IMR-90 (cell line): ENCODE results near the gene UBL7. TPM values are rescaled to one million over a fixed set of nuclear protein-coding genes. Genes with fewer than 3 reads are reported as not detected.

ENCODE experiments used
- ATAC-seq: fragments of 200-7000 bp; cut with Tn5 transposase; 2 replicates; pipeline ENCODE4 v1.9.1; 2020; ENCODE audit warnings: low read depth, mild to moderate bottlenecking, moderate library complexity
- BruUV-seq: library from RNA; stranded (reverse); fragments of 400-500 nt; replicated peaks from 2 replicates; lab custom pipeline; 2021; lab: Mats Ljungman, UMichigan
- CTCF ChIA-PET: fragments of 300-600 bp; formaldehyde crosslinking; extraction: SDS; loops from one replicate; lab custom pipeline; 2021; ENCODE audit warnings: antibody characterized with exemption; lab: Yijun Ruan, JAX
- POLR2A ChIA-PET: fragments of 300-600 bp; sonication (Branson Sonifier 250); formaldehyde crosslinking; loops from one replicate; lab custom pipeline; 2022; ENCODE audit warnings: antibody characterized with exemption; ENCODE audit not compliant: unreplicated experiment; lab: Charles Lee
- DNase-seq: peaks from one replicate; pipeline ENCODE4 v3.0.0; 2013
- H2AFZ ChIP-seq: replicated peaks from 2 replicates; pipeline ENCODE3; 2013; ENCODE audit warnings: low read length, mild to moderate bottlenecking; ENCODE audit not compliant: poor library complexity
- H2AK5ac ChIP-seq: 2 replicates; pipeline ENCODE4 v1.6.1; 2013; ENCODE audit warnings: low read depth, low read length, inconsistent platforms
- H2AK9ac ChIP-seq: replicated peaks from 2 replicates; pipeline ENCODE3; 2013; ENCODE audit warnings: mild to moderate bottlenecking, low read depth, low read length, moderate library complexity; ENCODE audit not compliant: poor library complexity
- H2BK120ac ChIP-seq: 2 replicates; pipeline ENCODE4 v1.6.1; 2013; ENCODE audit warnings: low read depth, low read length, inconsistent platforms
- H2BK15ac ChIP-seq: 3 replicates; pipeline ENCODE4 v1.6.1; 2013; ENCODE audit warnings: low read depth, low read length, inconsistent platforms
- H2BK20ac ChIP-seq: 2 replicates; pipeline ENCODE4 v1.6.1; 2013; ENCODE audit warnings: low read depth, mild to moderate bottlenecking, inconsistent platforms, low read length, moderate library complexity
- H2BK5ac ChIP-seq: 2 replicates; pipeline ENCODE4 v1.6.1; 2013; ENCODE audit warnings: mild to moderate bottlenecking, low read depth, low read length, inconsistent platforms; ENCODE audit not compliant: poor library complexity, severe bottlenecking
- H3K14ac ChIP-seq: replicated peaks from 2 replicates; pipeline ENCODE4 v1.6.1; 2013; ENCODE audit warnings: low read depth, low read length, inconsistent platforms
- H3K18ac ChIP-seq: 2 replicates; pipeline ENCODE4 v1.6.1; 2013; ENCODE audit warnings: low read depth, low read length, control low read depth
- H3K23ac ChIP-seq: 2 replicates; pipeline ENCODE4 v1.6.1; 2013; ENCODE audit warnings: low read depth, low read length, inconsistent platforms
- H3K27ac ChIP-seq: 2 replicates; pipeline ENCODE4 v1.5.1; 2013; ENCODE audit warnings: mild to moderate bottlenecking, control low read depth, low read length; ENCODE audit not compliant: insufficient read depth
- H3K27me3 ChIP-seq: 2 replicates; pipeline ENCODE4 v1.6.1; 2013; ENCODE audit warnings: low read length; ENCODE audit not compliant: control insufficient read depth, insufficient read depth
- H3K36me3 ChIP-seq: 2 replicates; pipeline ENCODE4 v1.6.1; 2013; ENCODE audit warnings: low read length, mixed read lengths; ENCODE audit not compliant: control insufficient read depth, insufficient read depth
- H3K4ac ChIP-seq: 2 replicates; pipeline ENCODE4 v1.6.1; 2013; ENCODE audit warnings: low read depth, low read length, inconsistent platforms
- H3K4me1 ChIP-seq: 2 replicates; pipeline ENCODE4 v1.6.1; 2013; ENCODE audit warnings: low read length, mixed read lengths; ENCODE audit not compliant: control insufficient read depth, insufficient read depth
- H3K4me2 ChIP-seq: 2 replicates; pipeline ENCODE4 v1.6.1; 2013; ENCODE audit warnings: low read depth, mild to moderate bottlenecking, control low read depth, low read length, moderate library complexity
- H3K4me3 ChIP-seq: 2 replicates; pipeline ENCODE4 v1.5.1; 2013; ENCODE audit warnings: low read depth, mild to moderate bottlenecking, control low read depth, low read length, moderate library complexity; ENCODE audit not compliant: insufficient read depth
- H3K56ac ChIP-seq: 2 replicates; pipeline ENCODE4 v1.6.1; 2013; ENCODE audit warnings: low read length, inconsistent platforms; ENCODE audit not compliant: insufficient read depth; ENCODE audit errors: extremely low read depth
- H3K79me1 ChIP-seq, 2 experiments: 2 replicates each; pipeline ENCODE4 v1.6.1; 2013; ENCODE audit warnings: low read length in 2 of 2, inconsistent platforms in 1 of 2, low read depth in 1 of 2
- H3K9ac ChIP-seq: 2 replicates; pipeline ENCODE4 v1.6.1; 2013; ENCODE audit warnings: low read depth, low read length, control low read depth
- H3K9me1 ChIP-seq: 2 replicates; pipeline ENCODE4 v1.6.1; 2013; ENCODE audit warnings: low read length, inconsistent platforms; ENCODE audit not compliant: insufficient read depth
- H3K9me3 ChIP-seq: 2 replicates; pipeline ENCODE4 v1.6.1; 2013; ENCODE audit warnings: low read length; ENCODE audit not compliant: control insufficient read depth, insufficient read depth
- H4K20me1 ChIP-seq: 2 replicates; pipeline ENCODE4 v1.6.1; 2013; ENCODE audit warnings: low read length, inconsistent platforms; ENCODE audit not compliant: insufficient read depth
- H4K5ac ChIP-seq: 2 replicates; pipeline ENCODE4 v1.6.1; 2013; ENCODE audit warnings: mild to moderate bottlenecking, low read depth, low read length, control low read depth
- H4K8ac ChIP-seq, 2 experiments: 2 replicates each; pipeline ENCODE4 v1.6.1; 2013; ENCODE audit warnings: low read depth in 2 of 2, low read length in 2 of 2, control low read depth in 1 of 2, inconsistent platforms in 1 of 2
- H4K91ac ChIP-seq: 2 replicates; pipeline ENCODE4 v1.6.1; 2013; ENCODE audit warnings: low read depth, low read length, inconsistent platforms; ENCODE audit not compliant: insufficient read depth
- BHLHE40 ChIP-seq: fragments of 150-350 bp; IDR thresholded peaks from 2 replicates; pipeline ENCODE4 v1.6.1; 2016; ENCODE audit warnings: mild to moderate bottlenecking, low read depth, low read length
- CEBPB ChIP-seq: IDR thresholded peaks from 2 replicates; pipeline ENCODE4 v1.6.1; 2012; ENCODE audit warnings: low read depth, low read length, improper control_type of control experiment
- CHD1 ChIP-seq: IDR thresholded peaks from 2 replicates; pipeline ENCODE4 v1.6.1; 2012; ENCODE audit warnings: low read depth, low read length, improper control_type of control experiment
- CTCF ChIP-seq: conservative IDR thresholded peaks from 2 replicates; pipeline ENCODE4 v1.5.1; 2012; ENCODE audit warnings: mild to moderate bottlenecking, low read depth, low read length, improper control_type of control experiment
- ELK1 ChIP-seq: fragments of 150-350 bp; IDR thresholded peaks from 2 replicates; pipeline ENCODE4 v1.6.1; 2016; ENCODE audit warnings: low read depth, mild to moderate bottlenecking, low read length, moderate library complexity, borderline replicate concordance
- FOS ChIP-seq: fragments of 150-350 bp; IDR thresholded peaks from 2 replicates; pipeline ENCODE4 v1.6.1; 2016; ENCODE audit warnings: low read depth, low read length
- MAFK ChIP-seq: IDR thresholded peaks from 2 replicates; pipeline ENCODE4 v1.6.1; 2012; ENCODE audit warnings: low read depth, low read length, improper control_type of control experiment
- MAZ ChIP-seq: IDR thresholded peaks from 2 replicates; pipeline ENCODE4 v1.6.1; 2012; ENCODE audit warnings: low read depth, mild to moderate bottlenecking, low read length, improper control_type of control experiment, moderate library complexity, borderline replicate concordance
- MXI1 ChIP-seq: IDR thresholded peaks from 2 replicates; pipeline ENCODE4 v1.6.1; 2012; ENCODE audit warnings: low read depth, mild to moderate bottlenecking, low read length, moderate library complexity, borderline replicate concordance
- NFE2L2 ChIP-seq: fragments of 150-350 bp; IDR thresholded peaks from 2 replicates; pipeline ENCODE4 v1.6.1; 2016; ENCODE audit warnings: low read depth, mild to moderate bottlenecking, low read length
- POLR2A ChIP-seq: IDR thresholded peaks from 2 replicates; pipeline ENCODE4 v1.6.1; 2012; ENCODE audit warnings: mild to moderate bottlenecking, low read depth, low read length
- RAD21 ChIP-seq: IDR thresholded peaks from 2 replicates; pipeline ENCODE4 v1.6.1; 2012; ENCODE audit warnings: low read length, improper control_type of control experiment
- RCOR1 ChIP-seq: IDR thresholded peaks from 2 replicates; pipeline ENCODE4 v1.6.1; 2012; ENCODE audit warnings: mild to moderate bottlenecking, low read length, improper control_type of control experiment; ENCODE audit not compliant: insufficient replicate concordance
- RFX5 ChIP-seq: IDR thresholded peaks from 2 replicates; pipeline ENCODE4 v1.8.0; 2012; ENCODE audit warnings: low read depth, mild to moderate bottlenecking, low read length, moderate library complexity
- SMC3 ChIP-seq: fragments of 150-350 bp; IDR thresholded peaks from 2 replicates; pipeline ENCODE4 v1.6.1; 2016; ENCODE audit warnings: low read depth, mild to moderate bottlenecking, antibody characterized with exemption, low read length, moderate library complexity
- WGBS, 2 experiments: methylation state at CpG; one replicate each; pipeline versions ENCODE4 v1.1.5 to v1.1.7; 2013; ENCODE audit warnings: missing lambda C conversion rate in 2 of 2; ENCODE audit not compliant: insufficient read length in 1 of 2; ENCODE audit errors: extremely low coverage in 2 of 2; 5-methylcytosine and 5-hydroxymethylcytosine counted together
- dilution Hi-C: fragments of 300-500 bp; cut with HindIII; formaldehyde crosslinking; loops from one replicate; pipeline ENCODE4 v1.14.3; 2018; ENCODE audit warnings: low sequenced_read_pairs; ENCODE audit not compliant: unreplicated experiment
- in situ Hi-C: fragments of 300-500 bp; cut with MboI; formaldehyde crosslinking; loops from 3 replicates; pipeline ENCODE4 v1.14.3; 2019; ENCODE audit warnings: low sequenced_read_pairs, inconsistent platforms, mixed read lengths
- intact Hi-C: fragments of 100-400 bp; cut with micrococcal nuclease; formaldehyde crosslinking; loops from 2 replicates; pipeline ENCODE4 v1.10.0; 2022
- polyA plus RNA-seq, 3 experiments: library from polyadenylated mRNA; depleted of rRNA; stranded (reverse); fragments of >200 nt; gene quantifications; 2 replicates each; pipeline ENCODE4 v1.2.3, GENCODE V29; 2012; ENCODE audit warnings: low replicate concordance in 1 of 3
- total RNA-seq: library from RNA; depleted of rRNA; stranded (reverse); fragments of >200 nt; gene quantifications from 2 replicates; pipeline ENCODE4 v1.2.3, GENCODE V29; 2012
- TF ChIP-seq, protein P1 (sequence below): fragments of 150-350 bp; IDR thresholded peaks from 2 replicates; pipeline ENCODE4 v1.6.1; 2017; ENCODE audit warnings: mild to moderate bottlenecking, antibody characterized with exemption, low read length, low read depth

UBL7 gene
- total and polyA plus RNA-seq, 2 of the 4 experiments (the other 2 are of a cell fraction): 68.1 to 78.4 TPM

DNA sequence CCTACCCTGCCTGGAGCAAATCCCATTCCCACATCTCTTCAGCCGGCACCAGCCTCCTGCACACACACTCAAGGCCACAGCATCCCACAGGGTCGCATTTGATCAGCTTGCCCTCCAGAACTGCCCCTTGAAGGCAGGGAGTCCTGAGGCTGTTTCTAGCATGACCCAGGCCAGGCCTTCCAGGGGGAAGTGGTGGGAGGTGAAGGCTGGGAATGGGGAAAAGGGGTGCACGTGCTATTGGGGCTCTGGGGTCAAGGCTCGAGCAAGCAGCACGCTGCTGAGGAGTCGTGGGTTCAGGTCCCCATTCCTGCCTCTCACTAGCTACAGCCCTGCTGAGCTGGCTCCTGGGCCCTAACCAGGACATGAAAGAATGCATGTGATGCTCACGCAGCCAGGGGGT, 52.1 kb downstream of the UBL7 start:
- no peak overlapping the region for H3K4me2 ChIP-seq
- 90% methylated on average over 2 of the region's 7 CpGs; no CpG with 5 or more reads in 1 of the 2 experiments for WGBS, 2 experiments
- H3K9me3 ChIP-seq: no peaks in the 10 kb centered on the region
- dilution Hi-C loops: no loop called here
- no peak for ATAC-seq
- H3K9me1 ChIP-seq: peaks cover 35% of the 10 kb centered on the region
- peak overlapping the region; percentile 95 for H2BK120ac ChIP-seq
- H2BK15ac ChIP-seq: peak overlapping the region; percentile 65; the same call in 1 of the 3 replicates
- H4K5ac ChIP-seq: no peak overlapping the region
- H3K27me3 ChIP-seq: no peaks in the 10 kb centered on the region
- no peak overlapping the region for H3K56ac ChIP-seq
- no peak overlapping the region for H3K18ac ChIP-seq
- TF ChIP-seq RFX5: no peak
- no peak for TF ChIP-seq CEBPB
- no peak for TF ChIP-seq MAFK
- TF ChIP-seq BHLHE40: no peak
- no peak for TF ChIP-seq ELK1
- TF ChIP-seq POLR2A: no peak
- no peak for TF ChIP-seq CHD1
- TF ChIP-seq, protein P1, sequence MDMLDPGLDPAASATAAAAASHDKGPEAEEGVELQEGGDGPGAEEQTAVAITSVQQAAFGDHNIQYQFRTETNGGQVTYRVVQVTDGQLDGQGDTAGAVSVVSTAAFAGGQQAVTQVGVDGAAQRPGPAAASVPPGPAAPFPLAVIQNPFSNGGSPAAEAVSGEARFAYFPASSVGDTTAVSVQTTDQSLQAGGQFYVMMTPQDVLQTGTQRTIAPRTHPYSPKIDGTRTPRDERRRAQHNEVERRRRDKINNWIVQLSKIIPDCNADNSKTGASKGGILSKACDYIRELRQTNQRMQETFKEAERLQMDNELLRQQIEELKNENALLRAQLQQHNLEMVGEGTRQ: no peak
- no peak for TF ChIP-seq SMC3
- no peak for TF ChIP-seq RCOR1
- no peak for TF ChIP-seq MAZ
- no peak for TF ChIP-seq FOS
- no peak for TF ChIP-seq CTCF
- TF ChIP-seq NFE2L2: no peak
- no peak for TF ChIP-seq RAD21
- TF ChIP-seq MXI1: no peak
- peak overlapping the region; percentile 49 for H2AFZ ChIP-seq
- H3K79me1 ChIP-seq: peaks cover 0 to 36% of the 10 kb centered on the region in 2 experiments; a peak in 2 of 4 replicates
- peak overlapping the region; percentile 87 for H2BK5ac ChIP-seq
- peaks cover 18% of the 10 kb centered on the region for H3K4me1 ChIP-seq
- H3K14ac ChIP-seq: peak overlapping the region; percentile 85
- H4K91ac ChIP-seq: peak overlapping the region; percentile 99
- H3K23ac ChIP-seq: peak overlapping the region; percentile 12
- H4K20me1 ChIP-seq: no peaks in the 10 kb centered on the region
- H3K9ac ChIP-seq: no peak overlapping the region
- peak overlapping the region; percentile 12; the same call in 1 of the 2 replicates for H3K27ac ChIP-seq
- H3K4ac ChIP-seq: peak overlapping the region; percentile 96
- peak overlapping the region; percentile 25 for H2AK5ac ChIP-seq
- CTCF ChIA-PET: no interaction called here
- H3K4me3 ChIP-seq: no peak overlapping the region
- peak overlapping the region; percentile 90 to 95; a peak in 3 of 4 replicates for H4K8ac ChIP-seq
- in situ Hi-C loops: no loop called here
- H3K36me3 ChIP-seq: peaks cover 6% of the 10 kb centered on the region; the same call in 1 of the 2 replicates
- intact Hi-C loops: no loop called here
- BruUV-seq: no TSS peak
- POLR2A ChIA-PET: no interaction called here
- H2BK20ac ChIP-seq: no peak overlapping the region
- no peak for DNase-seq
- H2AK9ac ChIP-seq: peak overlapping the region; percentile 98
